RPMI7951 (cell line): ENCODE results near the gene MYO10. TPM values are rescaled to one million over a fixed set of nuclear protein-coding genes. Genes with fewer than 3 reads are reported as not detected.
"Not testable (repeated sequence)": the region's sequence is repeated elsewhere in the genome, so short reads cannot be mapped to it uniquely, and the experiment has no call there.

Experiments
- DNase-seq: peaks from one replicate; pipeline ENCODE4 v3.0.0-alpha.2; 2012; ENCODE audit warnings: low read depth
- total RNA-seq: library from RNA; depleted of rRNA; stranded (reverse); fragments of >200 nt; shearing (Covaris generic); gene quantifications from 2 replicates; pipeline ENCODE4 v1.2.3, GENCODE V29; 2014

MYO10 gene
- total RNA-seq, 1 experiment from 2014 or later = 17.2 TPM

- peak; percentile 64 for DNase-seq
Measured at GRCh38 chr5:16744164-16744880, 191.8 kb downstream of the MYO10 start.

- DNase-seq = no peak
Measured at GRCh38 chr5:16742938-16743337, 193.2 kb downstream of the MYO10 start.

DNA sequence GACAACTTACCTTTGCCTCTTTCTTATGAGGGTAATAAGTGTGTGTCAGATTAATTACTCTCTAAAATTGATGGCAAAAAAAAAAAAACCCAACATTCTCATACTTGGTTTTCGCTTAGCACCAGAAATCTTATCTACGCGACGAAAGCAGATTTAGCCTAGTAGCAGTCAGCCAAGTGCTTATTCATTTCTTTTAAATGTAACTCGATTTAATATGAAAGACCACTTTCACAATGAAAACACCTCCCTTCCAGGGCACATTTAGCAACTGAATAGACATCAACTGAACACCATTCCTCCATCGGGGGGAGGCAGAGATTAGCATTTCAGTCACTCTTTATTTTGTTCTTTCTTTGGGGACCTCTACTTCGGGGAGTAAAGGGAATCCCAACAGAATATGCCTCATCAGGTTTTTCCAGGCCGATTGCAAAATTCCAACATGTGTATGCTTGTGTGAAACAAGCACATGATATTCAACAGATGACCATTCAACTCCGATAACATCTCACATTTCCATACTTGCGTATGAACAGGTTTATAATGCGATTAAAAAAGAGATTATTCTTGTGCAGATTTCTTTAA is 195.2 kb downstream of the MYO10 start:
- DNase-seq = no peak

GRCh38 chr5:16740066-16740810 is 195.8 kb downstream of the MYO10 start:
- DNase-seq = no peak

GRCh38 chr5:16738393-16738792 is 197.7 kb downstream of the MYO10 start:
- not testable (repeated sequence) for DNase-seq

DNA sequence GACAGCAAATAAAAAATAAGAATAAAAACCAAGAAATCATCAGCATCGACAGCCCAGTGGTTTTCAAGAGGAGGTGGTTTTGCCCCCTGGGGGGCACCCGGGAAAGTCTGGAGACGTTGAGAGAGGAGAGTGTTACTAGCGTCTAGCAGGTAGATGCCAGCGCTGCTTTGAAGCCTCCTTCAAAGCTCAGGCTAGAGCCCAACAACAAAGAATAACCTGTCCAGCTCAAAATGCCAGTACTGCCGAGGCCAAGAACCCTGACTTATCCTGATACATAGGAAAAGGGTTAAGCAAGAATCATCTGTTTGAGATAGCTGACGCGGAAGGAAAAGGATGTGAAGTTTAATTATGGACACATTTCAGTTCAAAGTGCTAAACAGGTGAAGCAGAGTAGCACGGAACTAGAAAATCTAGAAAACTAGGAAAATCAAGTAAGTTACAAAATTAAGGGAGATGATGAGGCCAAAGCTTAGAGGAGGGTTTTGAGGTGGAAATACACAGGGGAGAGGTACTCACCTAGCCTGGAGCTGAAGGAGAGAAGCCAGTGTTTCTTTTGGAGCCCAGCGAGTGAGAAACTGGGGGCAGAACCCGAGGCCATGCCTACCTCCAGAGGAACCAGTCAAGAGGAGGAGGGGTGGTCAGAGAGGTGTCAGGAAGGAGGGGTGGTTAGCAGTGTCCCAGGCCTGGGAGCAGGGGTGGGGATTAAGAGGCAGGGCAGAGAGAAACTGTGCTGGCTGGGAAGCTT is 198.3 kb downstream of the MYO10 start:
- no peak for DNase-seq

- DNase-seq = no peak
Measured at GRCh38 chr5:16737209-16737608, 198.9 kb downstream of the MYO10 start.

- peak; percentile 57 for DNase-seq
Measured at GRCh38 chr5:16736158-16736995, 199.7 kb downstream of the MYO10 start.

DNA sequence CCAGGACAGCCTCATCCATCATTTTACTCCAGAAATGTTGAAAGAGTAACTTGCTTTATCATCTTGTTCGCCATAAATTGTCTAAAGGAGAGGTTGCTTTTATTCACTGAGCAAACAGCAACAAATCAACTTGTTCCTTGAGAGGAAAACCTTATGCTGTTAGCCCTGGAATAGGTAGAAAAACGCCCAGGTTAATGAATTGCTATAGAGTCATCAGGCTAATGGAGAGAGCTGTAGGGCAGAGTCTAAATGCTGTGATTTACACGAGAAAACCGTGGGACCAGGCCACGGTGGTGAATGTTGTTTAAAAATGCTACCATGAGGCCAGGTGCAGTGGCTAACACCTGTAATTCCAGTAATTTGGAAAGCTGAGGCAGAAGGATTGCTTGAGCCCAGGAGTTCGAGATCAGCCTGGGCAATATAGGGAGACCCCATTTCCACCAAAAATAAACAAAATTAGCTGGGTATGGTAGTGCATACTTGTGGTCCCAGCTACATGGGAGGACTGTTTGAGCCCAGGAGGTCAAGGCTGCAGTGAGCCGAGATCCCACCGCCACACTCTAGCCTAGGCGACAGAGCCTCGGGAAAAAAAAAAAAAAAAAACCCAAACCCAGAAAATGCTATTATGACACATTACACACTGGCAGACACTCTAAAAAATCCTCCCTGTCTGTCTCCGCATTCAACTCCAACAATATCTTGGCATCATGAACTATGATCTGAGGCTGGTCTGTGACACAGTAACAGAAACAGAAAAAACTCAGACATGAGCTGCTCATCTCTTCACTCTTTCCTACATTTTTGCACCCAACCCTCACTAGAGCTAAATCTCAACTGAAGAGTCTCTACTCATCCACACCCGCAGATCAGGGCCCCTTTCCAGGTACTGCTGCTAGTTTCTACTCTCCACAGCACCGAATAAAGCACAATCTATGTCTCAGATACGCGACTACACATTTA is 200.7 kb downstream of the MYO10 start:
- DNase-seq = no peak

- no peak for DNase-seq
Measured at GRCh38 chr5:16733331-16734006, 202.6 kb downstream of the MYO10 start.

DNA sequence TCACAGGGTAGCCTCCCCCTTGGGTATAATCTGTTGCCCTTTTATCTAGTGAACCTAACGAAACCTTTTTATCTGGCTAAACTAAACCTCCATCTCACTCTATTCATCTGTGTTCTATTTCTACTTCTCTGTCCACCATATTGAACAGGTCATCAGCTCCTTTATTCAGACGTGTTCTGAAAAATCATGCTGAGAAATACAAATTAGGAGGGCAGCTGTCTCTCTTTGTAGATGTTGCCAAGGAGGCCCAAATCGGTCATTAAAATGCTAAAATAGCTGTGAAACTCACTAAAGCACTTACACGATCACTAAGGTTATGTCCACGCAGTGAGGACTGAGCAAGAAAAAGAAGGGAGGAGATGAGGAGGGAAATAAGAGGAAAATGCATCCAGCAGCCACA is 203.7 kb downstream of the MYO10 start:
- no peak for DNase-seq

DNA sequence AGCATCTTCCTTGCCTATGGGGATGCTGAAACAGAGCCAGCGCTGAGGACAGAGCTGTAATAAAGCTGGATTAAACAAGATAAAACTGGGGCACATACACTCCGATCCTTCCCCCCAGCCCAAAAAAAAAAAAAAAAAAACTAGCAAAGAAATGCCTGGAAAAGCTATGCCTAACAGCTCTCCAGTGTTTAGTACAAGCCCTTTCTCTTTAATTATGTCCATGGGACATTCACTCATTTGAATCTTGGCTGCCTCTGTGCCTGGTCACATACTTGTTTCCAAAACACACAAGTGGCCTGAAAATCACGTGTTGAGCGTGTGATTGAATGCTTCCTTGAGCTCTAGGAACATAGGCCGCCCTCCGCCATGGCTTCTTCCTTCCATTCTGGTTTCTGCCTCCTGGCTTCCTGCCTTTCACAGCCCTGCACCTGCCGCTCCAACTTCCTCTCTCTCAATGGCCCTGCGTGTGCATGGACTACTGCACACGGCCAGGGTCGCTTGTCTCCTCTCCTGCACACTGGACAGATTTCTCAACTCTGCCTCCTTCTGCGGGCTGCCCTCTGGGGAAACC is 208.2 kb downstream of the MYO10 start:
- no peak for DNase-seq

DNA sequence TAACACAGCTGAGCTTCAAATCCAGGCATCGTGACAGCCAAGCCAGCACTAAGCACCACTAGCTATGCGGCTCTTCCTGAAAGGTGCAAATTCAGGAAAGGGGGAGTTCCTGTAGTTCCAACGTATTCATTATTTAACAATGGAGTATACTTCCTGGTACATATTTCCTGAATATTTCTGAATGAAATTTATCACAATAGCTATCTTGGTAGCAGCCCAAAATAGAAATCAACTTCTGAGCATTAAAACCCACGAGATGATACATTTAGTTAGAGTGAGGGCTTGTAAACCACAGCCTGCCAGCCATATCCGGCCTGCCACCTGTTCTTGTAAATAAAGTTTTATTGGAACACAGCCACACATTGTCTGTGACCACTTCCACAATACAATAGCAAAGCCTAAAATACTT is 209.5 kb downstream of the MYO10 start:
- DNase-seq = peak; percentile 52

DNA sequence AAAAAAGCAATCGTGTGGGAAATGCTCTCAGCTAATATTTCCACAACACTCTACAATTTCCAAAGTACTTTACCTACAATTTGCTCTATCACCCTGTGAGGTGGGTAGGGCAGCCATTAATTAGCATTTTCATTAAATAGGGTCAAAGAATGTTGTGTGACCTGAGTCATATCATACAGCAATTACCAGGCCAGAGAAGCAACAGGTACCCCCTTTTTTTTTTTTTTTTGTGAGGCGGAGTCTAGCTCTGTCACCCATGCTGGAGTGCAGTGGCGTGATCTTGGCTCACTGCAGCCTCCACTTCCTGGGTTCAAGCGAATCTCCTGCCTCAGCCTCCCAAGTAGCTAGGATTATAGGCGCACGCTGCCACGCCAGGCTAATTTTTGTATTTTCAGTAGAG is 210.5 kb downstream of the MYO10 start:
- DNase-seq = no peak

DNA sequence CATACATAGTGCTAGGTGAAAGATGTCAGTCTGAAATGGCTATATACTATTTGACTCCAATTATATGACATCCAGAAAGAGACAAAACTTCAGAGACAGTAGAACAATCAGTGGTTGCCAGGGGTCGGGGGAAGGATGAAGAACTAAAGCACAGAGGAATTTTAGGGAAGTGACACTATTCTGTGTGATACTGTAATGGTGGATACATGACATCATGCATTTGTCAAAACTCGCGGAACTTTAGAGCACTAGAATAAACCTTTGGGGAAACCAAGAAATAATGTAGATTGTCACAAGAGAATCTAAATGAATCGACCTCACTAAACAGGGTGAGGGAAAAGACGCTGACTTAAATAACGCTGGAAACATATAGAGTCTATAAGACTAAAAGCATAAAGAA is 212.3 kb downstream of the MYO10 start:
- no peak for DNase-seq

DNA sequence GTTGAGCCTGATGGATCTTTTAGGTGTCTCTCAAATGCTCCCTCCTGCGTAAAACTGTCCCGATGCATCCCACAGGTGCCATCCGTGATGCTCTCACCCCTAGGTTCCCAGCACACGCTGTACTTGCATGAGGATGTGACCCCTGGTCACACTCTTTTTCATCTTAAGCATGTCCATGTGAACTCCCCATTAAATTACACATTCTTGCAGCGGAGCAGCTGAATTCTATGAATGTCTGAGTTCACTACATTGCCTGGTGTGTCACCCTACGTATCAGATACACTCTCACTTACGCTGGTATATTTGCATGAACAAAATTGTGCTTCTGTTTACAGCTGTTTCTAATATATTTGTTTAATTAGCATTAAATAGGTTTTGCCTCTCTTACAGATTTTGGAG is 214.0 kb downstream of the MYO10 start:
- no peak for DNase-seq

DNA sequence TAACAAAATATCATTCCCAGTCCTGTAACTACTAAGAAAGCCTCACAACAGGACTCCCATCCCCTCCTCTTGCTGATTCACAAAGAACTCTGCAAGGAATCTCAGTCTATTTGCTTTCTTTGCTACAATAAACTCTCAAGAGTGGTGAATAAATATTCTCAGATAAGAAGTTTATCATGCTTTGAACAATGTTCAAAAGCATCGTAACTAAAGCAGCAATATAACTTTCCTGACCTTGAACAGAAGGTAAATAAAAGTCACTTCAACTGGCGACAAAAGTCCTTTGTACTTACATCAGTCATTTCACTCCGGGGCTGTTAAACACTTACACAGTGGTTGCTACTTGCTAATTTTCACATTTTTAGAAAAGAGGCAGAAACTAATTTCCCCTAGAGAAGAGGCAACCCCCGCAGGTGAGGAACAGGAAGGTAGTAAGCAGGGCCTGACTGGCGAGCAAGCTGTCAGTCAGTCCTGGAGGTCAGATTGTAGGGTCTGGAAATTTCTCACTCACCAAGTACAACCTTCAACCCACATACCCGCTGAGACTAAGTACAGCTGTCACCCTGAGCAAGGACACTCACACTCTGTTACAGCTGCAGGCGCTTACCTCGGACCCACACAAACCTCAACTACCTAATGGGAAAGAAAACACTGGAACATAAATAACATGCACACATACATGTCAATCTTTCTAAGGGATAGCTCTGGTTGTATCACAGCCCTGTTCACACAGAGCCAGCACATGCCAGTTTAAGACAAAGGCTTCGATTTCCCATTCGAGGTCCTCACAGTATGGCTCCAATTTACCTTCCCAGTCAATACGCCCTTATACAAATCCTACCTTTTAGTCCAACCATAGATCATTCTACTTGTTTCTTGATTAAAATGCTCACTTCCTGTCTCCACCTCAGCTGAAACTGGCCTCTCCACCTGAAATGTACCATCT is 214.7 kb downstream of the MYO10 start:
- no peak for DNase-seq

DNA sequence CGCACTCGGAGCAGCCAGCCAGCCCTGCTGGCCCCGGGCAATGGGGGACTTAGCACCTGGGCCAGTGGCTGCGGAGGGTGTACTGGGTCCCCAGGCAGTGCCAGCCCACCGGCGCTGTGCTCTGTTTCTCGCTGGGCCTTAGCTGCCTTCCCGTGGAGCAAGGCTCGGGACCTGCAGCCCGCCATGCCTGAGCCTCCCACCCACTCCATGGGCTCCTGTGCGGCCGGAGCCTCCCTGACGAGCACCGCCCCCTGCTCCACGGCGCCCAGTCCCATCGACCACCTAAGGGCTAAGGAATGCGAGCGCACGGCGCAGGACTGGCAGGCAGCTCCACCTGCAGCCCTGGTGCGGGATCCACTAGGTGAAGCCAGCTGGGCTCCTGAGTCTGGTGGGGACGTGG is 218.1 kb downstream of the MYO10 start:
- not testable (repeated sequence) for DNase-seq
